Ovary (tissue), 9 donors: Measurements from ENCODE around the gene UHMK1. TPM values are rescaled to one million over a fixed set of nuclear protein-coding genes. Genes with fewer than 3 reads are reported as not detected.

Experiments
- DNase-seq, 5 donors: peaks; one replicate each; pipeline ENCODE4 v3.0.0-alpha.2; 2019 to 2020
- H3K27ac ChIP-seq, 2 donors: fragments of 200-600 bp; one replicate each; pipeline versions ENCODE4 v1.5.1 to v1.8.0; 2019 to 2022
- H3K27me3 ChIP-seq: fragments of 200-600 bp; one replicate; pipeline ENCODE4 v1.8.0; 2022
- H3K36me3 ChIP-seq: fragments of 200-600 bp; sonication (generic); one replicate; pipeline ENCODE4 v1.5.1; 2019
- H3K4me1 ChIP-seq: one replicate; pipeline ENCODE4 v1.8.1; 2013; ENCODE audit warnings: mild to moderate bottlenecking, moderate library complexity; ENCODE audit not compliant: insufficient read depth
- H3K4me3 ChIP-seq: fragments of 200-600 bp; sonication (generic); one replicate; pipeline ENCODE4 v1.5.1; 2017
- H3K9me3 ChIP-seq, 2 donors: fragments of 200-600 bp in 1 of 2; sonication (generic) in 1 of 2; one replicate each; pipeline versions ENCODE4 v1.5.1 to v1.8.1; 2013 to 2019; ENCODE audit warnings: mild to moderate bottlenecking in 1 of 2, moderate library complexity in 1 of 2
- EP300 ChIP-seq: sonication (generic); formaldehyde crosslinking; IDR thresholded peaks from one replicate; pipeline ENCODE4 v1.6.1; 2017; ENCODE audit warnings: antibody characterized with exemption
- POLR2A ChIP-seq: fragments of 450-650 bp; IDR thresholded peaks from one replicate; pipeline ENCODE4 v1.6.1; 2017; ENCODE audit warnings: antibody characterized with exemption, mild to moderate bottlenecking, moderate library complexity
- WGBS, 3 donors: extraction: QIAGEN DNeasy Blood & Tissue Kit in 1 of 3; methylation state at CpG; one replicate each; pipeline versions ENCODE4 v1.1.5 to v1.1.7; 2013 to 2017; 5-methylcytosine and 5-hydroxymethylcytosine counted together
- intact Hi-C, 4 donors: fragments of 100-400 bp; cut with DNase I; formaldehyde crosslinking; loops; one replicate each; pipeline versions ENCODE4 v1.11.0 to v1.15.1; 2022 to 2023
- polyA plus RNA-seq, 2 donors: library from polyadenylated mRNA; stranded (reverse); fragments of 200-250 nt in 1 of 2; fragments of 350-450 nt in 1 of 2; fragmentation: Illumina TruSeq in 1 of 2; extraction: RNeasy Lipid Tissue Mini Kit (QIAGEN cat#74804) in 1 of 2; gene quantifications; one replicate each; pipeline ENCODE4 v1.2.3, GENCODE V29; 2013 to 2014
- total RNA-seq, 7 donors: library from RNA; depleted of rRNA in 2 of 7; stranded (reverse); fragments of >200 nt in 2 of 7; fragmentation: NEBNext Ultra II Directional in 3 of 7; extraction: Animal tissue kit (Norgen Biotek cat#: 25700) in 3 of 7; gene quantifications; one replicate each; pipeline versions ENCODE4 v1.1.0 to v1.2.4, GENCODE V29; 2016 to 2023
- TF ChIP-seq, protein P1 (sequence below), 3 donors: fragments of 450-650 bp in 2 of 3; fragments of 200-600 bp in 1 of 3; IDR thresholded peaks; one replicate each; pipeline versions ENCODE4 v1.5.1 to v1.8.0; 2016 to 2022; ENCODE audit warnings: antibody characterized with exemption in 3 of 3, mild to moderate bottlenecking in 1 of 3
- donor health status: DM: no; HTN: no; CAD: no; lungs with moderate emphysema.
- donor health status: DM: no; HTN: no; CAD: no.
- donor health status: Bipolar disorder and iron deficiency.
- donor health status: DM: yes; HTN: yes; CAD: no.
- donor health status: DM: no; HTN: no; CAD: no.
- donor health status: DM: yes; HTN: yes; CAD: no.

The UHMK1 gene
- total and polyA plus RNA-seq, 9 donors, result 8.2 to 36.8 (median 24.3) TPM

DNA sequence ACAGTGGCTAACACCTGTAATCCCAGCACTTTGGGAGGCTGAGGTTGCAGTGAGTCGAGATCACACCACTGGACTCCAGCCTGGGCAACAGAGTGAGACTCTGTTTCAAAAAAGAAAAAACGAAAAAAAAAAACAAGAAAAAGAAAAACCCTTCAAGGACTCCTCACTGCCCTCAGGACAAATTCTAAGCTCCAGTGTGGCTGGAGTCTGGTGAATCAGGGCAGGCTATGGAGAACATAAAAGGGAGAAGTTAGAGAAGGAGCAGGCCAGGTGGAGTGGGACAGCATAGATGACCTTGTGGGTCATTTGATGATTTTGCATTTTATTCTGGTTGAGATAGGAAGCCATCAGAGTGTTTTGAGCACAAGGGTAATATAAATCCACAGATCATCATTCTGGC, 51.4 kb downstream of the UHMK1 start:
- H3K4me3 ChIP-seq, result no peak overlapping the region
- peak overlapping the region in 1 of 2 donors; percentile 5 for H3K27ac ChIP-seq
- TF ChIP-seq, protein P1, sequence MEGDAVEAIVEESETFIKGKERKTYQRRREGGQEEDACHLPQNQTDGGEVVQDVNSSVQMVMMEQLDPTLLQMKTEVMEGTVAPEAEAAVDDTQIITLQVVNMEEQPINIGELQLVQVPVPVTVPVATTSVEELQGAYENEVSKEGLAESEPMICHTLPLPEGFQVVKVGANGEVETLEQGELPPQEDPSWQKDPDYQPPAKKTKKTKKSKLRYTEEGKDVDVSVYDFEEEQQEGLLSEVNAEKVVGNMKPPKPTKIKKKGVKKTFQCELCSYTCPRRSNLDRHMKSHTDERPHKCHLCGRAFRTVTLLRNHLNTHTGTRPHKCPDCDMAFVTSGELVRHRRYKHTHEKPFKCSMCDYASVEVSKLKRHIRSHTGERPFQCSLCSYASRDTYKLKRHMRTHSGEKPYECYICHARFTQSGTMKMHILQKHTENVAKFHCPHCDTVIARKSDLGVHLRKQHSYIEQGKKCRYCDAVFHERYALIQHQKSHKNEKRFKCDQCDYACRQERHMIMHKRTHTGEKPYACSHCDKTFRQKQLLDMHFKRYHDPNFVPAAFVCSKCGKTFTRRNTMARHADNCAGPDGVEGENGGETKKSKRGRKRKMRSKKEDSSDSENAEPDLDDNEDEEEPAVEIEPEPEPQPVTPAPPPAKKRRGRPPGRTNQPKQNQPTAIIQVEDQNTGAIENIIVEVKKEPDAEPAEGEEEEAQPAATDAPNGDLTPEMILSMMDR (IDR thresholded peaks at IDR 0.05), result no peak
- TF ChIP-seq POLR2A (no peak), EP300 (no peak)
- H3K4me1 ChIP-seq, result no peaks in the 10 kb centered on the region
- DNase-seq, result no peak
- H3K36me3 ChIP-seq, result no peaks in the 10 kb centered on the region
- H3K9me3 ChIP-seq, result no peaks in the 10 kb centered on the region
- 70 to 91% (median 89%) methylated on average over 2 of the region's 2 CpGs for whole genome bisulfite sequencing, 3 donors
- intact Hi-C loops, result no loop called here
- no peaks in the 10 kb centered on the region for H3K27me3 ChIP-seq

DNA sequence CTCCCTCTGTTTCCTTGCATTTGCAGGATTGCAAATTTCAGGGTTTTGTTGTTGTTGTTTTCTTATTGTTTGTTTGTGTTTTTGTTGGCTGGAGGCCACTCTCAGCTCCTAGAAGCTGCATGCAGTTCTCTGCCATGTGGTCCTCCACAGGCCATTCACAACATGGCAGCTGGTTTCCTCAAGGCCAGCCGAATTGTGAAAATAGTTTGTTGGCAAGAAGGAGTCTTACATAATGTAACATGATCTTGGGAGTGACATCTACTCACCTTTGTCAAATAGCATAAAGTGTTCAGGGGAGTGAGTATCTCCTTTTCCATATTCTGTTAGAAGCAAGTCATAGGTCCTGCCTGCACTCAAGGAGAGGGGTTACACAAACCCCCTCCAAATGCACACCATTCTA, 53.3 kb downstream of the UHMK1 start:
- H3K4me3 ChIP-seq, result no peak overlapping the region
- H3K9me3 ChIP-seq, result no peaks in the 10 kb centered on the region
- DNase-seq, result no peak
- no peaks in the 10 kb centered on the region for H3K27me3 ChIP-seq
- intact Hi-C loops, result no loop called here
- no peaks in the 10 kb centered on the region for H3K36me3 ChIP-seq
- TF ChIP-seq, protein P1 (IDR thresholded peaks at IDR 0.05), result no peak
- TF ChIP-seq EP300, result no peak
- no peak for TF ChIP-seq POLR2A
- WGBS, 3 donors, result 55 to 69% (median 65%) methylated on average over 1 of the region's 1 CpG
- H3K27ac ChIP-seq, result no peak overlapping the region
- no peaks in the 10 kb centered on the region for H3K4me1 ChIP-seq

DNA sequence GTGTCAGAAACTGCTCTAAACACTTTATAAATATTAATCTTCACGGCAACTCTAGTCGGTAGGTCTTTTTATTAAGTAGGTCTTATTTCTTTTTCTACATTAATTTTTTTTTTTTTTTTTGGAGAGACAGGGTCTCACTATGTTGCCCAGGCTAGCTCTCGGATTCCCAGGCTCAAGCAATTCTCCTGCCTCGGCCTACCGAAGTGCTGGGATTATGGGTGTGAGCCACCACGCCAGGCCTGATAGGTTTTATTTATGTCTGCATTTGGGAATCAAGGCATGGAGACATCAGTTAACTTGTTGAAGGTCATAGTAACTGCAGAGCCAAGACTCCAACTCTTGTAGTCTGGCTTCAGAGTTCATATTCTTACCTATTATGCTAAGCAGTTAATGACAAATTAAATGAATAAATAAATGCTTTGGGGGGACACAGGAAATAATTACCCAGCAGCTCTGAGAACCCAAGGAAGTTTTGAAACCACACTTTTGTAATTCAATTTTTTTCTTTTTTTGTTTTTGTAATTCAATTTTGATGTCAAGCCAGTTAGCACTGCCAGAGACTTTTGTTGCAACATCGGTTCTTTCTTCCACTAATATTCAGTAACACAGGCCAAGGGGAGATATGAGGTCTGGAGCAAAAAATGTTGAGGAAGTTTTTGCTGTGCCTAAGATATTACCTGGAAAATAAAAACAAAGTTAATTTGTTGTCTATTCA, 54.5 kb downstream of the UHMK1 start:
- no peaks in the 10 kb centered on the region for H3K4me1 ChIP-seq
- no peaks in the 10 kb centered on the region for H3K36me3 ChIP-seq
- TF ChIP-seq POLR2A, result no peak
- TF ChIP-seq, protein P1 (IDR thresholded peaks at IDR 0.05), result no peak
- no peak for TF ChIP-seq EP300
- peak in 1 of 5 donors; percentile 55 for DNase-seq
- intact Hi-C loops, result no loop called here
- no peak overlapping the region for H3K4me3 ChIP-seq
- no peaks in the 10 kb centered on the region for H3K9me3 ChIP-seq
- H3K27me3 ChIP-seq, result no peaks in the 10 kb centered on the region
- H3K27ac ChIP-seq, result no peak overlapping the region
- 37 to 63% (median 53%) methylated on average over 7 of the region's 7 CpGs for WGBS, 3 donors

DNA sequence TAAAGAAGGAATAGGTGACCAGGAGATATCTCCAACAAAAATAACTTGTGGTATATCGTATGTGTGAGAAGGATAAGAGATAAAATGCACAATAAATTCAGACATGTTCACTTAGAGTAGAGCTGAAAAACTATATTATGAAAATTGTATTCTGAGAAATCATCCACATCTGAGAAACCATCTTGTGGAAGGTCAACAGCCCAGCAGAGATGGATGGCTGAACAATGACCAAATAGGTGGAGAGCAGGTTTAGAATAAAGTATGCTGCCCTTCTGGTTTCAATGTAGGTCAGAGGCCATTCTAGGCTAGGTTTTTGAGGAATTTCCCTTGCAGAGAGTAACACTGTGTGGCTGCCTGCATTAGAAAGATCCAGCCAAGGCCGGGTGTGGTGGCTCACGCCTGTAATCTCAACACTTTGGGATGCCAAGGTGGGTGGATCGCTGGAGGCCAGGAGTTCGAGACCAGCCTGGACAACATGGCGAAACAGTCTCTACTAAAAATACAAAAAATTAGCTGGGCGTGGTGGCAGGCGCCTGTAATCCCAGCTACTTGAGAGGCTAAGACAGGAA, 55.1 kb downstream of the UHMK1 start:
- Histone ChIP-seq H3K9me3 (no peaks in the 10 kb centered on the region), H3K27me3 (no peaks in the 10 kb centered on the region), H3K27ac (no peak overlapping the region), H3K4me3 (no peak overlapping the region), H3K4me1 (no peaks in the 10 kb centered on the region), H3K36me3 (no peaks in the 10 kb centered on the region)
- WGBS, 3 donors, result 79 to 84% (median 83%) methylated on average over 8 of the region's 8 CpGs
- no peak for DNase-seq
- TF ChIP-seq POLR2A, result no peak
- intact Hi-C loops, result no loop called here

DNA sequence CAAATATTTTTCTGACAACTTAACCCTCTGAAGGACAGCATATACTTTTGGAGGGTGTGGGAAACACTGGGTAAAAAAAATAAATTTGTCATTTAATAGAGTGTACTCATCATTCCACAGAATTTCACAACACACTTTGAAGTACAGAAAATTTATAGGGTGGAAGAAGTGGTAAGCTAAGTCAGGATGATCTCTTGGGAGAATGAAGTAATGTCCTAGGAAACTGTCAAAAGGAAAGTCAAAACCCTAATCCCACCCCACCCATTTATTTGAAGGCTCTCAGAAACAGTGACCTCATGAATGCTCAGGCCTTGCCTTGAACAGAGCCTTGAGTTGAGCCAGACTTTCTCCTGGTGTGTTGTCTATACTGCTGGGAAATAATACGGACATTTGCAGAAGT, 56.6 kb downstream of the UHMK1 start:
- no peak for DNase-seq
- no peak for TF ChIP-seq EP300
- TF ChIP-seq, protein P1 (IDR thresholded peaks at IDR 0.05), result no peak
- TF ChIP-seq POLR2A, result no peak
- WGBS, 3 donors, result 87 to 98% (median 88%) methylated on average over 1 of the region's 1 CpG
- intact Hi-C loops, result no loop called here
- Histone ChIP-seq H3K4me3 (no peak overlapping the region), H3K9me3 (no peaks in the 10 kb centered on the region), H3K4me1 (no peaks in the 10 kb centered on the region), H3K27me3 (no peaks in the 10 kb centered on the region), H3K36me3 (no peaks in the 10 kb centered on the region), H3K27ac (no peak overlapping the region)
